ENCODE measurements around the gene FN3KRP.

FN3KRP gene

DNA sequence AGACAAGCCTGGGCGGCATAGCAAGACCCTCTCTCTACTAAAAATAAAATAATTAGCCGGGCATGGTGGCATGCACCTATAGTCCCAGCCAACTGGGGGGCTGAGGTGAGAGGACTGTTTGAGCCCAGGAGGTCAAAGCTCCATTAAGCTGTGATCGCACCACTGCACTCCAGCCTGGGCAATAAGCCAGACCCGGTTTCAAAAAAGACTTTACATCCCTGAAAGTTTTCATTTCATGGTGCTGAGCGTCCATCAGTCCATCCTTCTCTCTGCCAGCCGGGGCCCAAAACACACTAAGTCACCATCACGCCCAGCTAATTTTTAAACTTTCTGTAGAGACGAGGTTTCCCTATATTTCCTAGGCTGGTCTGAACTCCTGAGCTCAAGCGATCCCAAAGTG lies 28.6 kb upstream of the FN3KRP start:
- DNase-seq (ENCODE audit: low read depth): no peak

DNA sequence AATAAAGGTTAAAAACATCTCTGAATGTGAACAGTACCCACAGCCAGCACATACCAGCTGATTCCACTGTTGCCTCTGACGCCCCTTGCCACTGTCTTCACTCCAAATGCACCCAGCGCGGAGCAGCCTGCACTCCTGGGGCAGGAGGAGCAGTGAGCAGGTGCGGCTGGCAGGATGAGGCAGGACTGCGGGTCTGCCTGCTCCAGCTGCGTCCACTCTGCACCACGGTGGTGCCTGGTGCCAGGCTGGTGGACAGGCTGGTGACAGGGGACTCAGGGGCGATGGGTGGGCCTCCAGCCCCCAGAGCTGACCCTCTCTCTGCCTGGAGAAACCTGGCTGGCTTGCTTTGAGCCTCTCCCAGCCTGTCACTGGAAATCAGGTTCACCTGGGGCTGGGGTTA lies 27.4 kb upstream of the FN3KRP start:
- DNase-seq (ENCODE audit: low read depth): no peak

DNA sequence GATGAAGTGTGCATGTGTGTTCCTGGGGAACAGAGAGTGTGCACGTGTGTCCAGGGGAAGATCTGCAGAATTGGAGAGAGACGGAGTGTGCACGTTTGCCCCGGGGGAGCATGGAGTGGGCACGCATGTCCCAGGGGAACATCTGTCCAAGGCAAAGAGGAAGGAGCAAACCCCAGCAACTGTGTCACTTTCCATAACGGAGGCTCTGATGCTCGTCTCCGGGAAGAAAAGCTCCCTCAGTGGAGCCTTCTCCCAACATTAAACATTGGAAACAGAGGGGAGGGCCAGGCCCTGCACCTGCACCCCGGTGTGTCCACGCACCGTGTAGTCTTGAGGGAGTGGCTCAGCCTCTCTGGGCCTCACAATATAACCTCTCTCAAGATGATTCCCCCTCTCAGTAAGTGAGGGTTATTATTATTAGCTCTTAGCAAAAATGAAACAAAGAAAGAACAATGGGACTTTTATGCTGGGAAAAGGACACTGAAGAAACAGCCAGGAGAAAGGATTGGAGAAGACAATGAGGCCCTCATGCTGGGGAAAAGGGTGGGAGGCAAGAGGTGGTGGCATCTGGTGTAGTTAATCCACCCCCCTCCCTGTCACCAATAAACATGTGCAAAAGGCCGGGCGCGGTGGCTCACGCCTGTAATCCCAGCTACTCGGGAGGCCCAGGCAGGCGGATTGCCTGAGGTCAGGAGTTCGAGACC lies 25.6 kb upstream of the FN3KRP start:
- no peak for DNase-seq (ENCODE audit: low read depth)

DNA sequence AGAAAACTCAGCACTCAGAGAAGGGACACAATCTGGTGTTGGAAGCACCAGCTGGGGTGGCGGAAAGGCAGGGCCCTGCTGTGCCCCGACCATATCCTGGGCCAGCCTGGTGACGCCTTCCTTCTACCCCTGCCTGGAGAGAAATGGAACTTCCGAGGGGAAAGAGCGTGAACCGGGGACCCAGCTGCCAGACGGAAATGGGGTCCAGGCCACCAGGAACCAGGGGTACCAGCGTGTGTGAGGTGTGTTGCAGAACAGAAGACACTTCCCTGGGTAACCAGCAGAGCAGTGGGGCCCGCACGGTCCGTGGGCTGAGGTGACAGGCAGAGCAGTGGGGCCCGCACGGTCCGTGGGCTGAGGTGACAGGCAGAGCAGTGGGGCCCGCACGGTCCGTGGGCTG lies 24.8 kb upstream of the FN3KRP start:
- DNase-seq (ENCODE audit: low read depth): no peak

DNA sequence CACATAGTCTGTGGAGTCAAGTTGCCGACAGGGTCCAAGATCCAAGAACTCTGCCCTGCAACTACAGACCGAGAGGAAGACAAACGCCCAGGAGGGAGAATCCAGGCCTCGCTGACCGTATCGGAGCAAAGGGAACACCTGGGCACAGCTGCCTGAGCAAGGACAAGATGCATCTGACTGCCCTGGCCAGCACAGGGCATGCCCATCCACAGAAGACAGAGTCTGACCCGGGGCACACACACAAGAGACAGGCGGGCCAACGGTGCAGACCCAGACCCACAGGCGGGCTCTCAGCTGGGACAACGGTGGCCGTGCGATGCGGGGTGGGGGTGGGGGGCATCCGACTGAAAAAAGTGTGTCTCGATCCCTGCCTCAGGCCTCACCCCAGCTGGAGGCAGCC lies 24.2 kb upstream of the FN3KRP start:
- no peak for DNase-seq (ENCODE audit: low read depth)

DNA sequence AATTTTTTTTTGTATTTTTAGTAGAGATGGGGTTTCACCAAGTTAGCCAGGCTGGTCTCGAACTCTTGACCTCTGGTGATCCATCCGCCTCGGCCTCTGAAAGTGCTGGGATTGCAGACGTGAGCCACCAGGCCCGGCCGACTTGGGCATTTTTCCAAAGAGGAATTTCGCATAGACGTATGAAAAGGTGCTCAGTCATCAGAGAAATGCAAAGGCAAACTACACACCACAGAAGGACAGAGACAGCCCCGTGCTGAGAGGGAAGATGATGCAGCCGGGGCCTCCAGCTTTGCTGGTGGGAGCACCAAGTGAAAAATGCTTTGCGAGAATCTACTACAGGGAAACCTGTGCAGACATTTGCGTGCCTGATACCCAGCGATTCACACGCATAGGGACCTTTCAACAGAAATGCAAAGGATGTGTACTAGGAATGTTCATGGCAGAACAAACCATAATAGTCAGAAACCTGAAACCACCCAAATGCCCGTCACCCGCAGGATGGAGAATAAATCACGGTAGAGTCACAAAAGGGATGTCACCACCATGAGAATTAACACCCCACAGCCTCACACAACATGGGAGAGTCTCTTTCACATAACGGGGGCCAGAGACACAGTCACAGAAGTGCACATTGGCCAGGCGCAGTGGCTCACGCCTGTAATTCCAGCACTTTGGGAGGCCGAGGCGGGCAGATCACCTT lies 23.2 kb upstream of the FN3KRP start:
- no peak for DNase-seq (ENCODE audit: low read depth)

DNA sequence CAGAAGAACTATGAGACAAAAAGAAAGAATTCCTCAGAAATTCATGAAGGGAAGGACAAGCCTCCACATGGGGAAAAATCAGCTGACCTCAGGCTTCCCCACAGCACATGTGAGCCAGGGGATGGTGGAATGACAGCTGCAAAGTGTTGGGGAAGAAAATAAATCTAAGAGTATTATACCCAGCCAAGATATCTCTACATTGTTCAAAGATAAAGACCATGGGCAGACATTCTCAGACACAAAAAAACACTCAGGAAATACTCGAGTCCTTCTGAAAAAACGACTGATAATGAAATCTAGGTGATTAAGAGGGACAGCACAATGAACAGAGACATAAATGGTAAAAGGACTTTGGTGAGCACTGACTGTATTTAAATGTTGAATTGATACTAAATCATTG lies 21.9 kb upstream of the FN3KRP start:
- DNase-seq (ENCODE audit: low read depth): no peak

DNA sequence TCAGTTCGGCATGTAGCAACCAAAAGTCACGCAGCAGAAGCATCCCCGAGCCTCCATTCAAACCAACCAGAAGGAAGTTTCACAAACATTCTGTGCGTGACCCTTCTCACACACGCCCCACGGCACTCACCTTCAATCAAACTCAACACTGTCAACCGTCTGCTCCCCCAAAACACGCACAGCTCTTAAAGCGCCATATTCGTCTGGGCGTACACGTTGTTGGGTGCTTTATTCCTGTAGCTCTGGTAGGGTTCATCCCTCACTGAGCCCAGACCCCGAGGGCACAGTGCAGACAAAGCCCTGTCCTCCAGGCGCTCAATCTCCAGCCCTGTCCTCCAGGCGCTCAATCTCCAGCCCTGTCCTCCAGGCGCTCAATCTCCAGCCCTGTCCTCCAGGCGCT lies 20.2 kb upstream of the FN3KRP start:
- no peak for DNase-seq (ENCODE audit: low read depth)

DNA sequence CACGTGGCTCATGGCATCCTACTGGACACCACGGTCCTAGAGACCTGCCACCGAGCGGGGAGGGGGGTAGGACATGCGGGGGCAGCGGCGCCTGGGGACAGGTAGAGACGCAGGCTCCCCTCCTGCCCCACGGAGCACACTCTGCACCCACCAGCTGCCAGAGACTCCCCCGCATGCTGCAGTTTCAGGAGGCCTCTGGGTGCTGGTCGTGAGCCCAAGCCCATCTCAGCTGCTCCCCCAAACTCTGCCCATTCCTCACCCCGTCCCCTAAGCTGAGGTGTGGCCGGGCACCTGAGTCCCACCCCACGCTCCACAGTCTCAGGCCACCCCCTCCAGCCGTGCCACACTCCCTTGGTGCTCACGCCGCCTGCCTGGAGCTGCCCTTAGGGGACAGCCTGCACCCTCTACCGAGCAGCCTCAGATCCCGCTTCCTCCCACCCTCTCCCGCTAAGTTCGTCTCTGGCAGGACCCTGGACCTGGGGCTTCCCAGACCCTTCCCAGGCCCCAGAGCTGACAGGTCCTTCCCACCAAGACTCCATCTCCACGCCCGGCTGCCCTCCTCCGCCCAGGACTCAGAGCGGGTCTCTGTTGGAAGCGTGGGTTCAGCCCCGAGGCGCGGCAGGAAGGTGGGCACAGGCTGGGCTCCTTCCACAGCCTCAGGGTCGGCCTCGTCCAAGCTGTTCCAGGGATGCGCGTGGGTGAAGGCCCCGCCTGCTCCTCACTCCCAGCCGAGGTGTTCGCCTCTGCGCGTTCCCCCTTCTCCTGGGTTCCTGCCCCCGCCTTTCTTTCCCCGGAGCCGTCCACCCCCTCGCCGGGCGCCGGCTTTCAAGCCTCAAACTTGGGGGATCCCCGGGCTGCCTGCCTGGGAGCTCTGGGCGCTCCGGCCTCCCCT lies 19.3 kb upstream of the FN3KRP start:
- DNase-seq (ENCODE audit: low read depth): no peak

DNA sequence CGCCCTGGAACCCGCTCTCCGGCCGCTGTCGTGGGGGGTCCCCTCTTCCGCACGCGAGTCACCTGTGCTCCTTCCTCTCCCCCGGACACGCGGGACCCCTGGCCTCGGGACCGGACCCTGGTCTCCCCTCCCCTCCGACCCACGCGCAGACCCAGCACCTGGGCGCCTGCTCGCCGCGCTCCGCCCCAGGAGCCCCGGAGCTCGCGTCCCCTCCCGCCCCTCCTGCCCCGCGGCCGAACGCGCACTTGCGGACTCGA lies 18.8 kb upstream of the FN3KRP start:
- DNase-seq (ENCODE audit: low read depth): no peak

DNA sequence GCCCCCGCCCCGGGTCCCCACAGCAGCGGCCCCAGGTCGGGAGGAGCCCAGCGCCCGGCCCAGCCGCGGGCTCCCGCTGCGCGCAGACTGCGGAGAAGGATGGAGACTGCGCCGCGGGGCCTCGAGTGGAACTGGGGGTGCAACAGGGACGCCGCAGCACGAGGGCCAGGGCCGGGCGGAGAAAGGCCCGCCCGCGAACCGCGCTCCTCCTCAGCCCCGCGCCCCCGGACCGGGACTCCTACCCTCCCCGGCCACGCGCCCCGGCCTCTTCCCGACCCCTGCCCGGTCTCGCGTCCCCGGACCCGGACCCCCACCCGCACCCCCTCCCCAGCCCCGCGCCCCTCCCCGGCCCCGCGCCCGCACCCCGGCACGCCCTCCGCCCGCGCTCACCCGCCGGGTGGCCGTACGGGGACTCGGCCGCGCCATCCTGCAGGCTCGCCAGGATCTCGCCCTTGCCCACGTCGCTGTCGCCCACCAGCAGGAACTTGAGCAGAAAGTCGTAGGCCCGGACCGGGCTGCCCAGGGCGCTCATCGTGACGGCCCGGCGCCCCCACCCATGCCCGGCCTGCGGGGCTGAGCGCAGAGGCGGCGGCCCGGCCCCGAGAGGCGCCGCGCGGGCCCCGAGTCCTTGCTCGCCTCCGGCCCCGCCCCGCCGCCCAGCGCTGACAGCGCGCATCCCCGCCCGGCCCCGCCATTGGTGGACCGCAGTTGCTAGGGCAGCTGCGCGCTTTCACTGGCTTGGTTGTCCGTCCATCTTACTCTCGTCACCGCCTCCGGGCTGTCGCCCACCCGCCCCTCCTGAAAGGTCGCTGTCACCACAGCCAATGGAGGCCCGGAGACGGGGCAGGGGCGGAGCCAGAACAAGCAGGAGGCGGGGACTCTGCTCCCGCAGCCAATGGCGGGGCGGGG lies 18.2 kb upstream of the FN3KRP start, which contains the start of gene RAB40B:
RAB40B (minus strand) TSS at position 634 of the 909 bp plus-strand sequence; CDS start at position 532, 102 bp downstream.
- DNase-seq (ENCODE audit: low read depth): peak; percentile 95

DNA sequence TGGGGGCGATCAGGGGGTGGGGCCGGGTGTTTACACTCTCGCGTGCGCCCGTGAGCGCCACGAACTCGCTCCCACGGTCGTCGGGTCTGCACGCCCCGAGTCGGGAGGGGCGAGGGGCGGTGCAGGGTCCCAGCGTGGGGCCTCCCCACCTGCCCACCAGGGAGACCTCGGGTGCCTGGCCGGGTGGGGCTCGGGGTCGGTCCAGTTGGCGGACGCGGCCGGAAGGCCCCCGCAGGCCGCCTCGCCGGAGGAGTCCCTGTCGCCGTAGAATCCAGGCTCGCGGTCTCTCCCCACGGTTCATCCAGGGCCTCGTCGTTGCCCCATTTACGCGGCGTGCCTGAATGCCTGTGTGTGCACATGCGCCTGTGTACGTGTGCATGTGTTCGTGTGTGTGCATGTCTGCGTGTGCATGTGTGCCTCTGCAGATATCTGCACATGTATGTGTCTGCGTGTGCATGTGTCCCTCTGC lies 17.5 kb upstream of the FN3KRP start:
- no peak for DNase-seq (ENCODE audit: low read depth)

DNA sequence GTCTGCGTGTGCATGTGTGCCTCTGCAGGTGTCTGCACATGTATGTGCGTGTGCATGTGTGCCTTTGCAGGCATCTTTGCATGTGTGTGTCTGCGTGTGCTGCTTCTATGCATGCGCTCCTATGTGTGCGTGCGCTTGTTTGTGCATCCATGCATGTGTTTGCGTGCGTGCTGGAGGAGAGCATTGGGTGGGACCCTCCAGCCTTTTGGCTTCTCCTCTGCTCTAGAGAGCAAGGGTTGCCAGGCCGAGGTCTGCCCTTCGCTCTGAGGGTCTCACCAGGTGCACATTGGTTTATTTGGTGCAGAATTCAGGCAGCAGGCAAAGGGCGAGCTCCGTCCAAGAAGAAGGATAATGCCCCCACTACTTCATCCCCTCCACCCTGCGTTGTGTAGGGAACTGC lies 17.0 kb upstream of the FN3KRP start:
- DNase-seq (ENCODE audit: low read depth): no peak

DNA sequence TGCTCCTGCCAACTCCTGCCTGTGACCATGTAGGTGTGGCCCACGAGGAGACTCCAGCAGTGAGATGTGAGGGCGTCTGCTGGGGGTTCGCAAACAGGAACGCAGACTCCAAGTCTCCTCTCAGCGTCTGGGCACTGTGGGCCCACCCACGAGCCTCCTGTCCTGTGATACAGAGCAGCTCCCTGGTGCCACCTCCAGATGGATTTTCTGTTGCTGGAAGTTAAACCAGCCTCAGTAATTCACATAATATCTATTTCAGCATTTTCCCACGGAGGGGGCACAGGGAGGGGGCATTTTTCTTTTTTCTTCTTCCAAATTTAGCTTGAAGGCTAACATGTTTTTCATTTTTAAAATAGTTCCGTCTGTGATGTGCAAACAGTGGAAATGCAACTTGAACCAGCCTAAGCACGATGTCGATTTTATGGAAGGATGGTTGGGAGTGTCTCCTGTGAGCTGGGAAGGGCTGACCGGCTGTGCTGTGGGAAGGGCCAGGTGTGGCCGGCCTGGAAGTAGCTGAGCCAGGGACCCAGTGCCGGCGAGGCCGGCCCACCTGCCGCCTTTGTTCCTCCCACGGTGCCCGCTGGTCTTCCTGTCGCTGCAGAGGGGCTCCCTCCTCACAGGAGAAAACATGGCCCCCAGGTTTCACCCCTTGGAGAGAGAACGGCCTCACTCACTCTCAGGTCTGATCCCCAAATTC lies 14.1 kb upstream of the FN3KRP start:
- no peak for DNase-seq (ENCODE audit: low read depth)

DNA sequence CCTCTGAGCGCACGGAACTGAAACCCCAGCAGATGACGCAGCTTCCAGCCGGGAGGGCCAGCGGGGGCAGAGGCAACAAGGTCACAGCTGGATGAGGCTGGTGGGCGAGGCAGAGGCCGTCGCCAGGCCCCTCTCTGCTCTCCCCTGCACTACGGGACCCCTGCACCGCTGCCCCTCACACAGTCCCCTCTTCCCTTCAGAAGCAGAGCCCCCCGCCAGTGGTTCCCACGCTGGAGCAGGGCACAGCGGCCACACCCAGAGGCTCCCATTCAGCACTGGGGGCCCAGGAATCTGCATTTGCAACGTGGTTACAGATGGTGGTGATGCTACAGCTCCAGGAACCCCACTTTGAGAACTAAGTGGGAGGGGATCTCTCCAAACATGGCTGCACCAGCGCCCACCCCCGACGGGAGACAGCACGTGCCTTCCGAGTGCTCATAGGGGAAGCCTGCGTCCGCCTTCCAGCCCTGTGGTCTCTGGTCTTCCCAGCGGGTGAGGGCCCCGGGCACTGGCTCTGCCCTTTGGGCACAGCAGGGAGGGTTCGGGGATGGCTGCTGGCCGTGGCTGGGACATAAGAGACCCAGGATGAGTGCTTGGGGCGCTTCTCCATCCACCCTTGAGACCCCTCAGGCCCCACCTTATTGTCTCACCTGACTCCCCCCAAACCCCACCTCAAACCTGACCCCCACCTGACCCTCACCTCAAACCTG lies 13.3 kb upstream of the FN3KRP start:
- DNase-seq (ENCODE audit: low read depth): no peak

DNA sequence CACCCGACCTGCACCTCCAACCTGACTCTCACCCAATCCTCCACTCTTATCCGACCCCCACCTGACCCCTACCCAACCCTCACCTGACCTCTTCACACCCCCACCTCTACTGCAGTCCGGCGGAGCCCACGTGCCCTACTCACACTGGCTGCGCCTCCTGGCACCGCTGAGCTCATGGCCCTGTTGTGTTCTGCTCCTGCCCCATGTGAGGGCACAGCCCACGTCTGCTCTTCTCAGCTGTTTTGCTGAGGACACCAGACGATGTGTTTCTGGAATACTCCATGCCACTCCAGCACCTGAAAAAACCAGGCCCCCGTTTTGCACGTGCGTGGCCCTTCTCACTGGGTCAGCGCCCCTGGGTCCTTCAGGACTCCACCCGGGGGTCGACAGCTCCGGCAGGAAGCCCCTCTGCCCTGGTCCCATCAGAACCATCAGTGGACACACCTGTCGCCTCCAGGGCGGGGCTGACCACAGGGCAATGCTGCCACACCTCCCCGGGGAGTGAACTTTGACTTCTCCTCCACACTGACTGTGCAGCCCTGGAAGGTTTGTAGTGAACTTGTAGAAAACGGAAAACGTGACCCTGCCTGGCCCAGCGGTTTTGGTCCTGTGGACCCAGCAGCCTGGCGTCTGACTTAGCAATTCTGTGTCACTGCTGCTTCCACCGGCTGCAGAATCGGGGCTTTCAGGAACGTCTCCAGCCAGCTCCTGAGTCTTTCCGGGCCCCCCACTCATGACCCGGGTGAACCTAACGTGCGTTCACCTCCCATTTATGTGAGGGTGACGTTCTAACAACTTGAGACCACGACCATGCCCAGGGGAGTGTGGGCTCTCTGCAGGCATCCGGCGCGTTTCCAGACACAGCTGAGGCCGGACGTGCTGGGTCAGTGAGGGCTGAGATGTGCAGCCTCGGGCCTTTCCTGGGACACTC lies 12.3 kb upstream of the FN3KRP start:
- no peak for DNase-seq (ENCODE audit: low read depth)

DNA sequence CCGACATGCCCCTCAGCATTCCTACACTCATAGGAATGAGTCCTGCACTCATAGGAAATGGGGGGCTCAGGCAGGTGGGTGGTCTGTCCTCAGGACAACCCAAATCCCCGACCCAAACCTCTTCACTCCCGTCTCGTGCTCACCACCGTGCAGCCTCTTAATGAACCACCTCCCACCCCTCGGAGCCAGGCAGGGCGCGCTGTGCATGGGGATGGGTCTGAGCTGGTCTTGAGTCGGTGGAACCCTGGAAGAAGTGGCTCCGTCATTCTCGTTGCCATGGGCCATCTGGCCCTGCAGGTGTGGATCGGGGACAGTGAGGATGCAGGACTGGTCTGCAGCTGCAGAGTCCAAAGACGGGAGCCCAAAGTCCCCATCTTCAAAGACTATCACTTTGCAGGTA lies 11.6 kb upstream of the FN3KRP start:
- no peak for DNase-seq (ENCODE audit: low read depth)

DNA sequence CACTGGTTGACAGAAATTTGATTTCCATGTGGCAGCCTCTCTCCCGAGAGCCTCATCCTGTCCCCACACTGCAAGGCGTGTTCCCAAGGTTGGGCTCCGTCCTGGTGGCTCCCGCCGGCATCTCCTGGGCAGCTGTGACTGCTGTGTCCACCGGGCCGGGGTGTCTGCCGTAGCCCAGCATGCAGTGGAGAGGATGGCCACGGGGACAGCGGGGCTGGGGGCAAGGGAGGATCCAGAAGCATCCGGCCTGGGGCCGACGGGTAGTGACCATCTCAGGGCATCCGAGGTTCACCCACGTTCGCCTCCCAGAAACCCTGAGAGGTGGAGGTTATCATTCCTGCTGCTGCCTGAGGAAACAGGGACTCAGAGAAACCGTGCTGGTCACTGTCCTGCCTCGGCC lies 10.8 kb upstream of the FN3KRP start:
- no peak for DNase-seq (ENCODE audit: low read depth)

DNA sequence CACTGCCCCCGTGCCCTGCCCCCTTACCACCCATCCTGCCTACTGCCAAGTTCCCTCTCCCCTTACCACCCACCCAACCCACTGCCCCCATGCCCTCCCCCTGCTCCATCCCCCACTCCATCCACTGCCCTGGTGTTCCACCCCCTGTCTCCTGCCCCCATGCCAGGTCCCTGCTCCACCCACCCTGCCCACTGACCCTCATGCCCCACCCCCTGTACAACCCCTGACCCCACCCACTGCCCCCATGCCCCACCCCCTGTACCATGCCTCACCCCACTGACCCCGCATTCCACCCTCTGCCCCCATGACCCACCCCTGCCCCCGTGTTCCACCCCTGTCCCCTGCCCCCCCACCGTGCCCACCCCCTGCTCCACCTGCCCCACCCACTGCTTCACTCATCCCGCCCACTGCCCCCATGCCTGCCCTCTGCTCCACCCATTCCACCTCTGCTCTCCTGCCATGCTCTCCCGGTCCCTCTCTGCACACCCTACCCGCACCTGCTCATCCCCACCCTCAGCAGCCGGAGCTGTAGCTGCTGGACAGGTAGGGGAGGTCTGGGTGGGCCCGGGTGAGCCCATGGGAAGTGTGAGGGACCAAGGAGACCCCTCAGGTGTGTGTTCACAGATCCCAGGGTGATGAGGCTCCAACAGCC lies 7.4 kb upstream of the FN3KRP start:
- DNase-seq (ENCODE audit: low read depth): no peak

Data from GM04504 (cell line).